GM21367 (cell line): ENCODE data around the gene TARS3.

ENCODE experiments used
- ATAC-seq: cut with Tn5 transposase; IDR thresholded peaks from one replicate; pipeline ENCODE4 v1.9.1; 2021; ENCODE audit not compliant: unreplicated experiment

The TARS3 gene

GRCh38 chr15:101702077-101702476, 22.2 kb downstream of the TARS3 start:
- ATAC-seq, result no peak

- ATAC-seq, result no peak
Measured at GRCh38 chr15:101698314-101698713, 26.0 kb downstream of the TARS3 start.

DNA sequence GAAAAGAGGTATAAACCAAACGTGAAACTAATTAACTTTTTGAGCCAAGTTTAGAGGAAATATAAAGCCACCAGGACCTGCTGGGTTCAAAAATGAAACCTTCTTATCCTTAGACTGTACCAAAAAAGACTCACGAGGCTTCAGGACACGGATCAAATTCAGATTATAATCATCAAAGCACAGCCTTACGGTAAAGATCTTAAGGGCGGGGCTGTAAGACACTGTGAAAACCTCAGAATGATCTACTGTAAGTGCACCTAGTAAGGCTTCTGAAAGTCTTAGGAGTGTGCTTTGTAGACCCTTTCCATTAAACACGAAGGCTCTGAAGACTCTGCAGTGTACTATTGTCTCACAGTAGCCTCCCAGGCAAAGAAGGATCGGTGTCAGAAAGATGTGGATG, 26.8 kb downstream of the TARS3 start:
- no peak for ATAC-seq

DNA sequence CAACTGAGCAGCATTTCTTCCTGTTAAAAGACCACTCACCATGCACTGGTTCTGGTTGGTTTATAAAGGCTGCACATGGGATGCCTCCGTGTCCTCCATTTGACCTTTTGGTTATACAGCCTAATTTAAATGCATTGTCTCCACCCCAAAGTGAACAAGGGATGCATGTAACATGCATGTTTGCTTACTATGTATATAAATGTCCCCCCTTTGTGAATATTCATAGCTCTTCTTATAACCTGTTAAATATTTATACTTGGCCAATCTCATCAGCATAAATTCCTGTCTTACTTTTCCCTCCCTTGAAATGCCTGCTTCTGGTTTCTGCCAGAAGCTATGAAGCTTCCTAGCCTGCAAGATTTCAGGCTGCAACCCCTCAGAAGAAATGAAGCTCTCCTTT, 27.4 kb downstream of the TARS3 start:
- no peak for ATAC-seq

- no peak for ATAC-seq
Measured at GRCh38 chr15:101694261-101694660, 30.0 kb downstream of the TARS3 start.

DNA sequence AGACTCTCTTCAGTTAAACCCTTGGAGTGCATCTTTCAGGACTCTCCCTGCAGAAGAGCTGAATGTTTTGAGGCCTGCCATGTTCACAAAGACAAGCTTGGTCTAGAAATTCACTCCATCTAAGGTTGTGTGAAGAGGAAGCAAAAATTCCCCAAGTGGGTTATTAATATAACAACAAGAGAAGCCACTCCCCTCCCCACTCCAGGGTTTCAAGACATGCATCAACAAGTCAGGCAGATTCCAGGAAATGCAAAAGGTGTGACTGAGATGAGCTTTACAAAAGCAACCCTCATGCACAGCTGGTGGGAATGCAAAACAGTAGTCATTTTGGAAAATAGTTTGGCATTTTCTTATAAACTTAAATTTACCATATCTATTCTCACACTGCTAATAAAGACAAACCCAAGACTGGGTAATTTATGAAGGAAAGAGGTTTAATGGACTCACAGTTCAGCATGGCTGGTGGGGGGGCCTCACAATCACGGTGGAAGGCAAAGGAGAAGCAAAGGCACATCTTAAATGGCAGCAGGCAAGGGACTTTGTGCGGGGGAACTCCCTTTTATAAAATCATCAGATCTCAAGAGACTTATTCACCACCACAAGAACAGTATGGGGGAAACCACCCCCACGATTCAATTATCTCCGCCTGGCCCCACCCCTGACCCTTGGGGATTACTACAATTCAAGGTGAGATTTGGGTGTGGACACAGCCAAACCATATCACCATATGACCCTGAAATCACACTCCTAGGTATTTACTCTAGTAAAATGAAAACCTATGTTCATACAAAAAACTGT, 31.3 kb downstream of the TARS3 start:
- ATAC-seq, result no peak

GRCh38 chr15:101689901-101690300, 34.4 kb downstream of the TARS3 start:
- ATAC-seq, result no peak

GRCh38 chr15:101686718-101687117, 37.6 kb downstream of the TARS3 start:
- ATAC-seq, result no peak

DNA sequence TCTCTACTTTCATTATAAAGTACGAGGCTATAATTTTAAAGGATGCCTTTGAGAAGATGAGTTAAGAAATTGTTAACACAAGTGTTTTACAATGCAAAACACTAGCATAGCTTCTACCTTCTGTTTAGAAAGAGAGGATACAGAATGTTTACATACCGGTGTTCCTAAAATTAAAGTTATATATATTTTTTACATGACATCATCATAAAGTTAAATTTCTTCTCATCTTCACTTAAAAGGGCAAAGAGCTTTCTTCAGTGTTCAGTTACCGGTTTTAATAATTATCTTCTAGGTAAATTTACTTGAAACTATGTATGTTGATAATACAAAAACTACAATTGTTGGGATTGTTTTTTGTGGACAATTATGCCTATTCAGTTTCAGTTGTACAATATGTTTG, 39.4 kb downstream of the TARS3 start:
- no peak for ATAC-seq

DNA sequence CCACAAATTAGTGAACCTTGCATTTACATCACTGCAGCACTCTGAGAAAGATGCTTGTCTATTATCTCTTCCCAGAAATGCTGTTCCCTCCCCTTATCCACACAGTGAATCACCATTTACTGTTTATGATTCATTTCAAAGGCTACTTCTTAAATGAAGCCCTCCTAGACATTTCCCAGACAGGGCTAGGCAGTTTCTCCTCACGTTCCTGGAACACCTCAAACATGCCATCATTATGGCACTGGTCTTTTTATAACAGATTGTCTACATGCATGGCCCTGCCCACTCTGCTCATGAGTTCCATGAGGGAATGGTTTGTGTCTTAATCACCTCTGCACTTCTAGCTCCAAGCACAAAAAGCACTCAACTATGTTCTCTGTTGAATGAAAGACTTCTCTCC, 39.9 kb downstream of the TARS3 start:
- ATAC-seq, result no peak

- ATAC-seq, result no peak
Measured at GRCh38 chr15:101679806-101680205, 44.5 kb downstream of the TARS3 start.

DNA sequence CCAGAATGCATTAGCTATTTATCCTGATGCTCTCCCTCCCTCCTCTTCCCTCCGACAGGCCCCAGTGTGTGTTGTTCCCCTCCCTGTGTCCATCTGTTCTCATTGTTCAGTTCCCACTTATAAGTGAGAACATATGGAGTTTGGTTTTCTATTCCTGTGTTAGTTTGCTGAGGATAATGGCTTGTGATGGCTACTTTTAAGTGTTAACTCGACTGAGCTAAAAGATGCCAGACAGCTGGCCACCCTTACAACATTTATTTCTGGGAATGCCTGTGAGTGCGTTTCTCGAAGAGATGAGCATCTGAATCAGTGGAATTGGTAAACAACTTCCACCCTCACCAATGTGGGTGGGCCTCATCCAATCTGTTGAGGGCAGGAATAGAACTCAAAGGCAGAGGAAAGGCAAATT, 47.3 kb downstream of the TARS3 start:
- no peak for ATAC-seq

DNA sequence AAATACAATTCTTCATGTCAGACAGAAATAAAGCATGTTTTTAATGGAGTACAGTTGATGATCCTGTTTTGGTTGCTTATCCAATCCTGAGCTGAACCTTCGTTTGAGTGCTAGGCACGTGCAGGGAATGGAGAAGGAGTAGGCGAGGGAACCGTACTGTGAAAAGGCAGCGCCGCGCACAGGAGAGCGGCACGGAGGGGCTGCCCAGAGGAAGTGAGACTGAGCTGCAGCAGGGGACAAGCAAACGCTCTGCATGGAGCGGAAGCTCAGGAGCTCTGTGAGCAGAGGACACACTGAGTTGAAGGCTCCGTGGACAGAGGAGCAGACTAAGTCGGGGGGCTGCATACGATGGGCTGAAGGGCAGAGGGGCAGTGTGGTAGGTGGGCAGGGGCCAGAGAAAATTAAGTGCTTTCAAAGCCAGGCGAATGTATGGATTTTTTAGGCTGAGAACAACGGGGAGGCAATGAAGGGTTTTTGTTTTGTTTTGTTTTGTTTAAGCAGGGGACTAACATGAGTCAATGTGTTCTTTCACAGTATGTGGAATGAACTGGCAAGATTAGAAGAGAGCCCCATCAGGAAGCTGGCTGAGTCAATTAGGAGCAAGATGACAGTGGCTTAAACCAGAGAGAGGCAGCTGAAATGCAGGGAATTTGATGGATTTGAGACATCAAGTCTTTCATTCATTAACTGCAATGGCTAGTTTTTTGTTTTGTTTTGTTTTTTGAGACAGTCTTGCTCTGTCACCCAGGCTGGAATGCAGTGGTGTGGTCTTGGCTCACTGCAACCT, 48.3 kb downstream of the TARS3 start:
- peak; percentile 89 for ATAC-seq

- ATAC-seq, result no peak
Measured at GRCh38 chr15:101675015-101675414, 49.3 kb downstream of the TARS3 start.

DNA sequence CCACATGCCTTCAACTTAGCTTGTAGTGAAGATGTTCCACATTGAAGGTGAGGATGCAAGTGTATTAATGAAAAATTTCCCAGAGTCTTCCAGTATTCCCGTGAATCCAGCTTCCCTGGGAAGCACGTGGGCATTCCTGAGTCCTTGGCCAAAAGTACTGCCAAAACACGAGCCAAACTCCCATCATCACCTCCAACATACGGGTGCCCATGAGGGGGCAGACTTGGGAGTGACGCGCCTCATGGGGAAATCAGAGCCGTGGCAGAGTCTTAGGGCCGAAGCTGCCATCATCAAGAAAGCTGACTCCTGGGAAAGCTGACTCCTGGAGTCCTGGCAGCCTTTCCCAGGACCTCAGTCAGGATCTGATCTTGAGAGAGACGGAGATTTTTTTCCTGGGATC, 52.0 kb downstream of the TARS3 start:
- no peak for ATAC-seq

DNA sequence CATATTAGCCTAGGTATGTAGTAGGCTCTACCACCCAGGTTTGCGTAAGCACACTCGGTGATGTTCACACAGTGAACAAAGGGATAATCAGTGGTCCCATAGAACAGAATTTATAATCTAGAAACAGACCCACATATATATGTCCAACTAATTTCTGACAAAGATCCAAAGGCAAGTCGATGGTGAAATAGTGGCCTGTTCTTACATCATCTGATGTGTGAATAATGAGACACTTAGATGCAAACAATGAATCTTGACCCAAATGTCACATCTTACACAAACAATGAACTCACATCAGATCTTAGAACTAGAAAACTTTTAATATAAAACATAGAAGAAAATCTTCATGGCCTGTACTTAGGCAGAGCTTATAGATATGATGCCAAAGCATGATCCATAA, 54.5 kb downstream of the TARS3 start:
- no peak for ATAC-seq

DNA sequence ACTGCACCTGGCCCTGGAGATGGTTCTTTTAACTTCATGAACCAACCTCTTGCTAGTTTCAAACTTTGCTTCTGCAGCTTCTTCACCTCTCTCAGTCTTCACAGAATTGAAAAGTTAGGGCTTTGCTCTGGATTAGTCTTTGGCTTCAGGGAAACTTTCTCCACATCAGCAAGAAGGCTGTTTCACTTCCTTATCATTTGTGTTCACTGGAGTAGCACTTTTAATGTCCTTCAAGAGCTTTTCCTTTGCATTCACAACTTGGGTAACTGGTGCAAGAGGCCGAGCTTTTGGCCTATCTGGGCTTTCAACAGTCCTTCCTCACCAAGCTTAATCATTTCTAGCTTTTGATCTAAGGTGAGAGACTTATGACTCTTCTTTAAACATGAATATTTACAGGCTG, 56.4 kb downstream of the TARS3 start:
- ATAC-seq, result no peak

GRCh38 chr15:101664303-101664913, 59.9 kb downstream of the TARS3 start:
- no peak for ATAC-seq

- no peak for ATAC-seq
Measured at GRCh38 chr15:101662203-101662602, 62.1 kb downstream of the TARS3 start.

- no peak for ATAC-seq
Measured at GRCh38 chr15:101660005-101660404, 64.3 kb downstream of the TARS3 start.

- no peak for ATAC-seq
Measured at GRCh38 chr15:101657968-101658784, 66.1 kb downstream of the TARS3 start.
